NCI-H226 (cell line): ENCODE measurements around the gene TCF7L2.

Experiments
- DNase-seq: peaks from one replicate; pipeline ENCODE4 v3.0.0-alpha.2; 2015

Gene TCF7L2

DNA sequence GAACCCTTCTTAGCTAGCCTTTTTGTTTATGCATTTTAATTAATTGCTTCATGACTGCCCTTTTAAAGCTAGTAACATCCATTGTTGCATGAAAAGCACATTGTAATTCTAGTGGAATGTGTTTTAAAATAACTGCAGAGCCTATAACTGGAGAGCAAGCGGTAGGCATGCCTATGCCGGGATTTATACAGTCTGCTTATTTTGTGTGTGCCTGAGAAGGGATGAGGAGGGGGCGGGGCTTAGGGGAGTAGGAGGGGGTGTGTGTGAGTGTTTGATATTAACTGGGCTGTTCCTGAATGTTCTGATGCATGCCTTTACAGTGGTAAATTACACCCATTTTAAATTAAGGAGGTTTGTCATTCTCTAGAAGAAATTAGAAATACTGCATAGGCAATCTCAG is 208.1 kb downstream of the TCF7L2 start:
- no peak for DNase-seq

DNA sequence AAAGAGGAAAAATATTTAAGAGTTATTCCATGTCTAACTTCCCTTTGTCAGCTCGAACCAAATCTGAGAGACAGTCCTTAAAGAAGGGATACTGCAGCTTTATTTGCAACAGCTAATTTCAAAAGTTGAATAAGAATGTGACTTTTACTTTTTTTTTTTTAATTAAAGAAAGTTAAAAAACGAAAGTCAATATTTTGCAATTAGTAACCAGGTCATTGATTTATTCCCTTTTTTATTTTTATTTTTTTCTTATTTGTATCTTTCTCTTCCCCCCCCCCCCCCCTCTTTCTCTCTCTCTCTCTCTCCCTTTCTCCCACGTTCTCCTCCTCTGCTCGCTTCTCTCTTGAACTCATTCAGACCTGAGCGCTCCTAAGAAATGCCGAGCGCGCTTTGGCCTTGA is 209.5 kb downstream of the TCF7L2 start:
- no peak for DNase-seq

DNA sequence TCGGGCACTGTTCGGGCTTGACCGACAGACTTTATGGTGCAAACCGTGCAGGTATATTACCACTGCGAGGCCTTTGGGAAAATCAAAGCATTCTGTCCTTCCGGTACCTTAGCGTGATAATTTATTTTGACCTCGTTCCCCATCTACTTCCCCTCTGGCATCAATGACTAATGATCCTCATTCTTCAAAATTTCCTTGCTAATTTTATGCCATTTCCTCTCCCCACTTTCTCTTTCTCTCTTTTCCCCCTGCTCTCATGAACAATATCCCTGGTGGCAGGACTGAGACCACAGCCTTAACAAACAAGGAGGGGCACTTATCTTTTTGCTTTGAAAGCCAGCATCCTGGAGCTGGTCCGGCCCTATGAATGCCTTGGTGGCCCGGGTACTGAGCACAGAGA is 210.6 kb downstream of the TCF7L2 start:
- no peak for DNase-seq

DNA sequence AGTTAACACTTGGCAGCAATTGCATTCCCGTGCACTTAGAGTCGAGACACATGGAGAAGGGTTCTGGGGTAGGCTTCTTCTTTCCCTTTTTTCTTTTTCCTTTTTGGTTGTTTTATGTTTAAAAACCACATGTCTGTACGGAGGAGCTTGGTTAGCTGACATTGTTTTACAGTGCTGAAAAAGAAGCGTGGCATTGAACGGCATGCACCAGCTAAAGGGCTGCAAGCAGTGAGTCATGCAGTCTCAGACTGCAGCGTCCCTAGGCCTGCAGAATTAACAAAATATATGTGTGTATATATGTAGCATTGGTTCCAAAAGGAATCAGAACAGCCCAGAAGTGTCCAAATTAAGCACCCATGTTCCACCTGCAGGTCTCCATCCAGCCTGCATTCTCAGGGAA is 211.0 kb downstream of the TCF7L2 start:
- DNase-seq = no peak

DNA sequence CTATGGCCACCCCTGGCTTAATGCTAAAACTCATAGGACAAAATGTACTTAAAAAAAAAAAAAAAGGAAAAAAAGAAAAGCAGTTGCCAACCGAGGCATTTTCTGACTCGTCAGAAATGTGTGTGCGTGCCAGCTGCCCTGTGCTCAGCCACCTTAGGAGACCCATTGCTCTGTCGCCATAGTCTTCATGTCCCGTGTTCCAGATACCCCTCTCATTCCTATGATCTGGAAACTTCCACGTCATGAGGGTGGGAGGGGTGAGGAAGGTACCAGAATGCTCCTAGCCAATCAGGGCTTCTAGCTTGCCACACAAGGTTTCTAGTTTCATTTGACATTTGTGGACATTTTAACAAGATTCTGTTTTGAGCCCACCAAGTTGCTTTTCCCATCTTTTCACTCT is 212.9 kb downstream of the TCF7L2 start:
- DNase-seq = no peak

DNA sequence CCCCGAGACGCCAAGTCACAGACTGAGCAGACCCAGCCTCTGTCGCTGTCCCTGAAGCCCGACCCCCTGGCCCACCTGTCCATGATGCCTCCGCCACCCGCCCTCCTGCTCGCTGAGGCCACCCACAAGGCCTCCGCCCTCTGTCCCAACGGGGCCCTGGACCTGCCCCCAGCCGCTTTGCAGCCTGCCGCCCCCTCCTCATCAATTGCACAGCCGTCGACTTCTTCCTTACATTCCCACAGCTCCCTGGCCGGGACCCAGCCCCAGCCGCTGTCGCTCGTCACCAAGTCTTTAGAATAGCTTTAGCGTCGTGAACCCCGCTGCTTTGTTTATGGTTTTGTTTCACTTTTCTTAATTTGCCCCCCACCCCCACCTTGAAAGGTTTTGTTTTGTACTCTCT is 215.6 kb downstream of the TCF7L2 start:
- DNase-seq = no peak

DNA sequence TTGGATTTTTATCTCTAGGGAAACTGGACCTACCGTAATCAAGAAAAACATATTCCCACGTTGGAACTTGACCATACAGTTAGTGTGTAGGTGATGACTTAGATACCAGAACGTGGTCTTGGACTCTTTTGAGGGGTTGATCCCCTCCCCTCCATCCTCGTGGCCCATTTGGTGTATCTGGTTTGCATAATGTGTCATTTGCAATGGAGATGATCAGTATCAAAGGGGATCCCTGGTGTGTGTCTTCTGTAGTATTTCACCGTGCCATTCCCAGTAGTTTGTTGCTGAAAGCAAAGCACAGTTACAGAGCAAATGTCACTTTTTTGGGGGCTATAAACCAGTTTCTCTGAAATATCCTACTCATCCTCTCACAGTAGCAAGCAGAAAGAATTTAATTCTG is 217.7 kb downstream of the TCF7L2 start:
- no peak for DNase-seq

DNA sequence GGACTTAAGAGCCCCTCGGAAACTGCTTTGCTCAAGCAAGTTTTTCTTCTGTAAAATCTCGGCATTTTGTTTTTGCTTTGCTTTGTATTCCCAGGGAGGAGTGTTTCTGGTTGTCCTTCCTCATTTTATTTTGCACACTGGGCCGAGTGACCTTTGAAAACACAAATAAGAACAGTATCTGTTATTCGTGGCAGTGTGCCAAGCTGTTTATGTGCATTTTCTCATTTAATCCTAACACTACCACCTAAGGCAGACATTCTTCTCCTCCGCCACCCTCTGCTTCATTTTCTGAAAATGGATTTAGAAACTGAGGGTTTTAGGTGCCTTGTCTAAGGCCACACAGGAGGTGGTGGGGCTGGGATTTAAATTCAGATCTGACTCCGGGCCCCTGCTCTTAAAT is 218.5 kb downstream of the TCF7L2 start:
- no peak for DNase-seq

DNA sequence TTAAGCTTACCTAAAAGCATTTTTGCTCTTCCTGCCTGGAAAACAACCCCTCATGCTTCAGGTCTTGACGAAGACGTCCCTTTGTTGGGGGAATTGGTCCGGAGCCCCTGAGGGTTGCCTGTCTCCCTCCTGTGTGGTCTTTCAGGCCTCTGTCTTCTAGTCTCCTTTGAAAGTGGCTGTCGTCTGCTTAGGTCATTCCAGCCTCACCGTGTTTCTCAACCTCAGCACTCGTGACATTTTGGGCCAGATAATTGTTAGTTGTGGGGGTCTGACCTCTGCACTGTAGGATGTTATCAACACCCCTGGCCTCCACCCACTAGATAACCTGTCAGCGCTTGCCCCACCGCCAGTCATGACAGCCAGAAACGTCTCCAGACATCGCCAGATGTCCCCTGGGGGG is 219.1 kb downstream of the TCF7L2 start:
- no peak for DNase-seq

DNA sequence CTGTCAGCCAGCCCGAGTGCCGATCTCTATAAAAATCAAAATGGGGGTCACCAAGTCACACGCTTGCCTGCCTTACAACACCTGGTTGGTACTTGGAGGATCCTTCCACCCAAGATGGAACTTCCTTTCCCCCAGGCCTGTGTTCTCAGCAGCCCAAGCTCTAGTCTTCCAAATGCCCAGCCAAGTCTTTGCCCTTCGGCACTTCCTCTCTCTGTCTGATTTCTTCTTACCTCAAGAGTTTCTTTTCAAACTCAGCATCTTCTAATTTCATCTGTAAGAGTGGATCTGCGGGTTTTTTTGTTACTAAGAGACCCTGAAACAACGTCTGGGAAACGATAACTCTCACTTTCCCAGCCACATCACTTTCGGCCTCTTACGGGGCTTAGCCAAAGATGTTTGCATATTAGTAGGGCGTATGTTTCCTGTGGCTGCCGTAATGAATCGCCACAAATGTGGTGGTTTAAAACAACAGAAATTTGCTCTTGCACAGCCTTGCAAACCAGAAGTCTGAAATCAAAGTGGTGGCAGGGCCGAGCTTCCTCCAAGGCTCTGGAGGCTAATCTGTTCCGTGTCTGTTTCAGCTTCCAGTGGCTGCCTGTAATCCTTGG is 219.9 kb downstream of the TCF7L2 start:
- no peak for DNase-seq

DNA sequence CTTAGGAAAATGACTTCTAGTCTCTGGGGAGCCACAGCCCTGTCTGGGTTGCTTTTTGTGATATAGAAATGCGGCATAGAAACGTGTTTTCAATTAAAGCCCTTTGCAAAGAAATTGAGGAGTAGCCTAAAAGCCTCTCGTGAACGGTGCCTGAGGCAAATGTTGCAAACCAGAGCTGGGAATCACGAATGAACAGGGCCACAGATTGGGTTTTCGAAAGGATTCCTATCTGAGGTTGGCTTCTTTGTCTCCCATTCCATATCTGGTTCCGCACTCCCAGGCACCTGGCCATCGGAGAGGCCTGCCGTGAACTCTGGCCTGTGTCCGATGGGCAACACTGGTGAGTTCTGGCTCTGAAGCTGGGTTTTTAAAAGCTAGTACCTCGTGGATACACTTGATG is 221.6 kb downstream of the TCF7L2 start:
- DNase-seq = no peak

DNA sequence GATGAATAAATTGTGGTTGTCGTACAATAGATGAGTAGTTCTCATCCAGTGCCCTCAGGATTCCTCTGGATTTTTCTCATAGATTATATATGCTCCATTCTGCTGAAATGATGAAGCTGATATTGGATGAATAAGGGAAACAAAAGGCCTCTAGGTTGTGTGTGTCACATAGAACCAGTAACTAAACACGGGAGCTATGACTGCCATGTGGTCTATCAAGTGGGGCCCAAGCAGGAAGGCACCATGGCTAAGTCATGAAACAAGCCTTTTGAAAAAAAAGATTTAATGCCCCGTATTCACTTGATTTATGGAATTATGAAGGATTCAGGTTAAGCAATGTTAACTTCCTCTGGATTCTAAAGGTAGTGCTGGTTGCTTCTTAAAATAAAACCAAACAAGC is 225.1 kb downstream of the TCF7L2 start:
- no peak for DNase-seq

DNA sequence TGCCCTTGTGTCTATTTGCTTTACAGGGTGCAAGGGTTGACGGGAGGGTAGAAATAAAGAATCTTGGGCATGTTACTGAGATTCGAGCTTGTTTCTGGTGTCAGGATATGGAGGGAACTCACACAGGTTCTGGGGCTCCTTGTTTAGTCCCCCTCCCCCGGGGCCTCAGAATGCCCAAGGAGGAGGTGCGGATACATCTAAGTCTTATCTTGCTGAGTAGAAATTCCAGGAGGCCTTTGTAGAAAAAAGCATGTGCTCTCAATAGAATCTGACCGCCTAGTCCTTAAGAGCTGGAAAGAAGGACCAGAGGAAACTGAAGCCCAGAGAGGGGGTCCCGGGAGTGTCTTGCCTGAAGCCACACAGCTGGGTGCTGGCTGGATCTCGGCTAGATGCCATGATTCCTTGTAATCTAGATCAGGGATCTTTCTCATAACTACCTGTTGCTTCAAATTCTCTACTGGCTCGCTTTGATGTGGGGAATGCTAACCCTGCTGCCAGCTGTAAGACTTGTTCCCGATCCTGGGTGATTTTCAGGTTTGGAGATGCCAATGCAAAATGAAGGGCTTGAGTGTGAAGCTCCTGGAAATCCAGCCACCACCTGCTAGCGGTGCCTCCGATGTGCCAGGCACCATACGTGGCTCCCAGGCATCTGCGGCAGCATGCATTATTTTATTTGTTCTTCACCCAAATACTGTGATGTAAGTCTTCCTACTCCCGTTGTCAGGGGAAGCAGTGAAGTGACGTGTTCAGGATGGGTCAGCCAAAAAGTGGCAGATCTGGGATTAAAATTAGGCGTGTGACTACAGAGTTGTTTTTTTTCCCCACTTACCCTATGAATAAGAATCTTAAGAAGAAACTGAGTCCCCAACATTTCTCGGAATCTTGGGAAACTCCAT is 226.0 kb downstream of the TCF7L2 start:
- no peak for DNase-seq

DNA sequence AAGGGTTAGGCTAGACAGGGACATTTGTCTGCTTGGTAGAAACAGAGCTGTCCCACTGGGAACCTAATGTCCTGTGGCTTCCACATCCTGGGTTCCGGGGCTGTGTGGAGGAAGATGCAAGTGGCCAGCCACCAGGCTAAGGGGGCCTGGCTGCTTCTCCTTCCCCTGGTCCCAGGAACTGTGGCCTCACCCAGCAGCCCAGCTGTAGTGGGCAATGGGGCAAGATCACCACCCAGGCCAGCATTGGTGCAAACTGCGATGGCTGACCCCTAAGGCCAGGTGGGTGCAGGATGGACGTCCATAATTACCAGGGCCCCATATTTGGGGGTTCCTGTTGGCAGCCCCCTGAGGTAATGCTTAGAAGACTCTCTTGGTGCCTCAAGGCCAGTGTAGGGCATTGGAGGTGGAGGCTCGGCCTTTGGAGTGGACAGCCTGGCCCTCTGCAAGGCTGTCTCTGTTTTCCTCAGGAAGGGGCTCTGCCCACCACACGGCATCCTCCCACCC is 226.7 kb downstream of the TCF7L2 start:
- no peak for DNase-seq

DNA sequence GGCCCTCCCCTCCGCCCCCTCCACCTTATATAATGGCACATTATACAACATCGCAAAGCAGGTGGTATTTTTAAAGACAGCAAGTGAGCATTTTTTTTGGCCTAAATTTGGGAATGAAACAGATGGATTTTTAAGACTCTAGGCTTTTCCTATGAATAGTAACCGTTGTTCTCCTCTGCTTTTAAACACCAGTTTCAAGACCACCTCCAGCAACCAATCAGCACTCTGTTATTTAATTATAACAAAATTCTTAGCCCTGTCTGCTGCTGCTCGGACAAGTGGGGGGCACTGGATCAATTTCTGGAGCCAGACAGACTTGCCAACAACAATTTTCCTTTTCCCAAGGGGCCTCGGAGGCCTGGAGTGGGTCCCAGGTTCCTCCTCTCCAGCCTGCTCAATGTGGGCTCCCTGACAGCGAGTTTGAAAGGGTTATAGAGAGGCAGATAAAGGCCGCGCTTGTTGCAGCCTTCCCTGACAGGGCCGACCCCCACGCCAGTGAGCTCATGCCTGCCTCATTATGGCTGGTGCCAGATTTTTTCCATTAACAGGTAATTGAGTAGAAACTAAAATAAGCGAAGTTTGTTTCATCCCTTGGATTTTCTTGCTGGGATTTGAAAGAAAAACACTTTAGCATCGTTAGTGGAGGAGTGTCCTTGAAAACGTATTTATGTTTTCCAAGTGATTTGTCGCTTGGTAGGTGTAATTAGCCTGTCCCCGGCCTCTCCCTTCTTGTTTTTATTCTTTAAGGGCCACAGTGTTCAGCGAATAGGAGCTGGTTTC is 227.3 kb downstream of the TCF7L2 start:
- DNase-seq = no peak

DNA sequence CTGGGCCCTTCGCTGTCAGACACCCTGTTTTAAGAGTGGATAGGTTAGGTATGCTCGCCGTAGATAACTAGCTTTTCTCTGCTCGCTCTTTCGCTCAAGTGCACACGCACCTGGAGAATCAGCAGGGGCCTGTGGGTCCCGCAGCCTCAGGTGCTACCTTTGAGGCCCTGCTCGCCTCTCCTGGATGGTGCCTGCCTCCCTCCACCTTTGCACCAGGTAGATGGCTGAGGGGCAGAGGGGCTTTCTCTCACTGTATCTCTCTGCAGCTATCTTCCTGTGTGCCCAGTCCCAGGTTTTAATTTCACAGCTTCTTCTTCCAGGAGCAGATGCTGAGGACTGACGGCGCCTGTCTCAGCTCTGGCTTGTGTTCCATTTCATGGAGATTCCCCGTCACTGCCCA is 227.9 kb downstream of the TCF7L2 start:
- no peak for DNase-seq

DNA sequence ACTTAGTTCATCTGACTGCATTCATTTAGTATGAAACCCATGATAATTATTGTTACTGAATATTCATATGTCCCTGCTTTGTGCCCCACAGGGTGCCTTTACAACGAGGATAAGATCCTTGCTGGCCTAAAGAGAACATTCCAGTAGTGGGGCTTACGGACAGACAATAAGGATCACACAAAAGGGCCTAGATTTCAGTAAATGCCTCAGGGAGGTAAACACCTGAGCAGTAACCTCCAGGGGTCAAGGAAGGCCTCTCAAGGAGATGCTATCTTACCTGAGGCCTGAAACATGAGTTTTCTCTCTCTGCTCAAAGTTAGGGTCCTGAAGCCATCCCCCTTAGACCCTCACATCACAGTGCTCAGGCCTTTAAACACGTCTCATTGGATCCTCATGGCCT is 228.7 kb downstream of the TCF7L2 start:
- no peak for DNase-seq

DNA sequence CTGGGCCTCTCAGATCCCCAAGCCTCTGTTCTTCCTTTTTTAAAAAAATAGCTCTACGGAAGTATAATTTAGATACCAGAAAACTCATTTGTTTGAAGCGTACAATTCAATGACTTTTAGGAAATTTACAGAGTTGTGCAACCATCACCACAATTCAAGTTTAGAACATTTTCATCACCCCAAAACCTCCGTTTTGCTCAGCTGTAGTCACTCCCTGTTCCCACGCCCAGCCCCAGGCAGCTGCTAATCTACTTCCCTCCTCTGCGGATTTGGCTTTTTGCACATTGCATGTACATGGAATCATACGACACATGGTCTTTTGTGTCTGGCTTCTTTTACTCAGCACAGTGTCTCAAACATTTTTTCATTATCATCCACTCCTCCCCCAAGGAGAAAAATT is 229.2 kb downstream of the TCF7L2 start:
- DNase-seq = no peak

DNA sequence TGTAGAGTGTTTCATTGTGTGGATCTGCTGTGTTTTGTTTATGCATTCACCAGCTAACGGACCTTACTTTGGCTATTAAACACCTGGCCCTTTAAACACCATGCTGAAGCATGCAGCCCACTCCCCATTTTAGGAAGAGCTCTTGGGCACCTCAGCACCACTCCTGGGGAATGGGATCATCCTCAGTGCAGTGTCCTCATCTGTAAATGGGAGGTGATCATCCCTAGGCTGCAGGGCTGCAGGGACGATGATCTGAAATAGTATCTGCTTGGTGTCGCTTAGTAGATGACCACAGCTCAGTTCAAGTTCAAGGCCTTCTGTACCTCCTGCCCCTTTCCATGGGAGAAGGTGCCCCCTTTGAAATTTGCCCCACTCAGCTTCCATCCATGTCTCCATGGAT is 229.9 kb downstream of the TCF7L2 start:
- DNase-seq = no peak

DNA sequence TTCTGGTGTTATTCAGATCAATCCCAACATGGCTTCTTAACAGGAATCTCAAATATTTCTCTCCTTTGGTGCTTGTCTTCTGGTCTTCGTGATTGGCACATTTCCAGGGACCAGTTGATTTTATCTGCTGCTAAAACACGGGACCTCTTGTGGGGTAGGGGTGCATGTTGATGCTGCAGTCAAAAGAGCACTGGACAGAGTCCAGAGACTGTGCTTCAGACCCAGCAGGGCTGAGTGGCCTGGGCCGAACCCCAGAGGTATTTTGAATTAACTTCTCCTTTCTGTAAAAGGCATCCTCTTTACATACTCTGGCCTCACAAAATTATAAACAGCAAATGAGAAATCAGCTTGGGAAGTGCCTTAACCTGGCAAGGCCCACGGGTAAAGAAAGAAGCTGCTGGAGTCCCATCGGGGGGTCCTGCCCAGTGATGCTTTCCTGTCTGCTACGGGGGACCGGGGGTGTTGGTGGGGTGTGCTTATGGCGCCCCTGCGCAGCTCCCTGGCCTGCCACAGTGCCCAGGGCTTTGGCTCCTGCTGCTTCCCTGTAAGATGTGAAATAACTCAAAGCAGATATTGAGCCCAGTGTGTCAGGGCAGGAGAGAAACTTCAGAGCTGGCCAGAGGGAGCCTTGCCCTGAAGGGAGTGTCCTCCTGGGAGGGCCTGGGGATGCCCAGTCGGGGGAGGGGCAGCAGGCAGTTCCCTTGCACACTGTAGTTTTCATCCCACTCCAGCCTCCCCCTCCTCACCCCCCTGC is 230.5 kb downstream of the TCF7L2 start:
- no peak for DNase-seq

DNA sequence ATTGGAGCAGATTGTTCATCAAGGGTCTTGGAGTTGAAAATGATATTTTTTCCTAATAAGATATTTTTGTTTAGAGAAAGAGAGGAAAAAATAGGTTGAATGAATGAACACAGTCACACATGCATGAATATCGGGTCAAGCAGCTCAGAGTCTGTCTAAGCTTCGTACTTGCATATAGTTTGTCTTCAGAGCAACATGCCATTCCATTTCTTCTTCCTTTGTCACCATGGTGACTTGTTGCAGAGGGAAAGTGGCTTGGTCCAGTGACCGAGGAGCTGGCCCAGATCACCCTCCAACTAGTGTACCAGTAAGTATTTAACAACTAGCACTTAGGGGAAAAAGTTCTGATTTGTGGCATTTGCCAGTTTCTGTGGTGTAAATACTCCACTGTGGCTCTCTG is 232.1 kb downstream of the TCF7L2 start:
- no peak for DNase-seq

DNA sequence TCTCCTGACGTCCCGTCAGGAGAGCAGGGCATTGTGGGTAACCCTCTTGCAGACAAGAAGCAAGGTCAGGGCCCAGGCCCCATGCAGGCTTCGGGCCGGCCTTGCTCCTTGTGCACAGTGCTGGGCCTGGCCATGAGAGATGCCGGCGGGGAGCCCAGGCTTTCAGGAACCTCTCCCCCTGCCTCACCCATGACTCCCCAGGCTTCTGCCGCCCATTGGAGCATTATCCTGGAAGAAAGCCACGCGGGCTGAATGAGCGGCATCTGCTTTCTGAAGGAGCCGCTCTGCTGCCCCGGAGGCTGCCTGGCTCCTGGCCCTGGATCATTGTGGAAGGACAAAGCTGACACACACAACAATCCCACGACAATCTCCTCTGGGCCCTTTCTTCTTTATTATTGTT is 233.5 kb downstream of the TCF7L2 start:
- DNase-seq = no peak
